Sigmoid colon (tissue), 7 donors: Measurements from ENCODE around the gene ACOT7. TPM values are rescaled to one million over a fixed set of nuclear protein-coding genes. Genes with fewer than 3 reads are reported as not detected.

Experiments used
- DNase-seq: peaks from one replicate; pipeline ENCODE4 v3.0.0-alpha.2; 2019
- H3K27ac ChIP-seq, 4 donors: fragments of 200-600 bp; sonication (generic); one replicate each; pipeline ENCODE4 v1.5.1; 2016 to 2019; ENCODE audit warnings: mild to moderate bottlenecking in 1 of 4
- H3K27me3 ChIP-seq, 3 donors: fragments of 200-600 bp; sonication (generic); one replicate each; pipeline ENCODE4 v1.5.1; 2019; ENCODE audit warnings: mild to moderate bottlenecking in 1 of 3
- H3K36me3 ChIP-seq, 4 donors: fragments of 200-600 bp; sonication (generic); one replicate each; pipeline ENCODE4 v1.5.1; 2016 to 2019
- H3K4me1 ChIP-seq, 4 donors: fragments of 200-600 bp; sonication (generic); one replicate each; pipeline ENCODE4 v1.5.1; 2017 to 2019
- H3K4me3 ChIP-seq, 4 donors: fragments of 200-600 bp; sonication (generic); one replicate each; pipeline ENCODE4 v1.5.1; 2017 to 2019; ENCODE audit warnings: mild to moderate bottlenecking in 2 of 4, moderate library complexity in 1 of 4
- H3K9me3 ChIP-seq, 4 donors: fragments of 200-600 bp in 3 of 4; sonication (generic) in 3 of 4; one replicate each; pipeline versions ENCODE4 v1.5.1 to v1.6.1; 2013 to 2019
- CTCF ChIP-seq, 4 experiments: fragments of 450-650 bp in 3 of 4; fragments of 200-600 bp in 1 of 4; IDR thresholded peaks; one replicate each; pipeline ENCODE4 v1.5.1; 2016 to 2019; ENCODE audit warnings: antibody characterized with exemption in 4 of 4, mild to moderate bottlenecking in 3 of 4, moderate library complexity in 2 of 4
- EP300 ChIP-seq, 4 donors: sonication (generic); formaldehyde crosslinking; IDR thresholded peaks; one replicate each; pipeline ENCODE4 v1.6.1; 2017; ENCODE audit warnings: antibody characterized with exemption in 4 of 4
- POLR2A ChIP-seq, 2 donors: fragments of 450-650 bp; IDR thresholded peaks; one replicate each; pipeline ENCODE4 v1.6.1; 2016; ENCODE audit warnings: antibody characterized with exemption in 2 of 2, mild to moderate bottlenecking in 2 of 2, moderate library complexity in 2 of 2
- POLR2AphosphoS5 ChIP-seq, 4 donors: sonication (generic); formaldehyde crosslinking; IDR thresholded peaks; one replicate each; pipeline ENCODE4 v1.6.1; 2017; ENCODE audit warnings: antibody characterized with exemption in 4 of 4
- WGBS, 2 donors: extraction: QIAGEN DNeasy Blood & Tissue Kit; methylation state at CpG; one replicate each; pipeline ENCODE4 v1.1.7; 2013; 5-methylcytosine and 5-hydroxymethylcytosine counted together
- intact Hi-C: fragments of 100-400 bp; cut with DNase I; formaldehyde crosslinking; loops from one replicate; pipeline ENCODE4 v1.15.1; 2023
- polyA plus RNA-seq, 3 donors: library from polyadenylated mRNA; stranded (reverse); fragments of 200-250 nt; gene quantifications; one replicate each; pipeline ENCODE4 v1.2.3, GENCODE V29; 2013
- total RNA-seq, 4 donors: library from RNA; depleted of rRNA; stranded (reverse); fragments of >200 nt; gene quantifications; one replicate each; pipeline ENCODE4 v1.1.0, GENCODE V29; 2016
- donor health status: healthy with polysubstance abuse.
- donor health status: Bipolar disorder and iron deficiency.
- donor health status: healthy.

ACOT7 gene
- total and polyA plus RNA-seq, 7 donors, result 17.9 to 81.0 (median 26.5) TPM

- TF ChIP-seq POLR2AphosphoS5 (IDR thresholded peaks at IDR 0.05), result no peak
- WGBS, 2 donors, result 4 to 5% methylated on average over 49 of the region's 49 CpGs
- Histone ChIP-seq H3K4me3 (no peak overlapping the region), H3K9me3 (no peaks in the 10 kb centered on the region), H3K27ac (no peak overlapping the region), H3K4me1 (peaks cover 2 to 44% (median 35%) of the 10 kb centered on the region in 4 donors), H3K27me3 (peaks cover 49 to 99% (median 96%) of the 10 kb centered on the region in 3 donors), H3K36me3 (no peaks in the 10 kb centered on the region)
- DNase-seq, result no peak
- intact Hi-C loops, result loop anchor here (1.0 to 10.0 kb wide), 4 partner anchors 39 to 731 kb away; partner anchors contain the start of gene RNF207
Measured at GRCh38 chr1:6245869-6246496, 147.6 kb downstream of the ACOT7 start.

DNA sequence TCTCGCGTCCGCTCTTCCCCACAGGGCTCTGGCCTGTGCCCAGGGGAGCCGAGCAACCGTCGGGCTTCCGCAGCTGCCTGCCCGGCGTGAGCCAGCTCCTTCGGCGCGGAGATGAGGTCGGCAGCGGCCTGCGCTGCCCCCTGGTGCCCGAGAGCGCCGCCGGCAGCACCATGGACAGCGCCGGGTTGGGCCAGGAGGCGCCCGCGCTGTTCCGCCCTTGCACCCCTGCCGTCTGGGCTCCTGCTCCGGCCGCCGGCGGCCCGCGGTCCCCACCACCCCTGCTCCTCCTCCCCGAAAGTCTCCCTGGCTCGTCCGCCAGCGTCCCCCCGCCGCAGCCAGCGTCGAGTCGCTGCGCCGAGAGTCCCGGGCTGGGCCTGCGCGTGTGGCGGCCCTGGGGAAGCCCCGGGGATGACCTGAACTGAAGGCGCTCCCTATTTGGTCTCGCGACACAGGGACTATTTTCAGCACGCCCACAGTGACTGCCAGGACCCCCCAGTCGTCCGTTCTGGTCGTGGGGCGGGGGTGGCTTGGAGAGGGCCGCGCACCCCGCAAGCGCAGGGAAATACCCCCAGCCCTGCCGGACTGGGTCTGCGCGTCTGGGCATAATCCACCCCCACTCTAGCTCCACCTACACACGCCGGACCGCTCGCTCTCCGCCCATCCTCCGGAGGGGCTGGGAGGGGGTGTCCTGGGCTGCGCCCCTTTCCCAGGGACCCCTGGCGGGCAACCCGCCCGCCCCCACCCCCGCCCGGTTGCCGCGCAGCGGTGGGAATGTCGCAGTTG, 148.3 kb downstream of the ACOT7 start:
- Histone ChIP-seq H3K4me1 (peaks cover 2 to 44% (median 35%) of the 10 kb centered on the region in 4 donors), H3K27me3 (peaks cover 50 to 99% (median 96%) of the 10 kb centered on the region in 3 donors)

DNA sequence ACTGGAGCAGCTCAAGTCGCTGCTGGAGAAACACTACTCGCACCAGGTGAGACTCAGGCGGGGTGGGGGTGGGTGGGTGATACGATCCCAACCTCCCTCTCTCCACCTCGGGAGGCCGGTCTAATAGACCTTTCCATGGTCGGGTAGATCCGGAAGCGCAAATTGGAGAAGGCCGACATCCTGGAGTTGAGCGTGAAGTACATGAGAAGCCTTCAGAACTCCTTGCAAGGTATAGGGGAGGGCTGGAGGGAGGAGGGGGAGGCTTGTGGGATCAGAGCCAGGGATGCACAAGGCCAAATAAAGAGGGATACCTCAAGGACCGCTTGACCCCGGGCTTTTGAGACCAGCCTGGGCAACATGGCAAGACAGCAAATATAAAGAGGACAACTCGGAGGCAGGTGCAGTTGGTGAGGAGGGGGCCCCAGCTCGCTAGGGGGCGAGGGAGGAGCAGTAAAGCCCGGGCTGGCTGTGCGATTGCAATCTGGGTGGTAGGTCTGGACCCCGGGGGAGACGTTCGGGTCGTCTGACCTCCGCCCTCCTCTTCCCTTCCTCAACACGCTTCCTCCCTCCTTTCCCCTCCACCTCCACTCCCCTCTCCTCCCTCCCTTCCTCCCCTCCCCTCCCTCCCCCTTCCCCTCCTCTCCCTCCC, 149.0 kb downstream of the ACOT7 start:
- Histone ChIP-seq H3K9me3 (no peaks in the 10 kb centered on the region), H3K4me1 (peaks cover 2 to 44% (median 34%) of the 10 kb centered on the region in 4 donors), H3K27ac (no peak overlapping the region), H3K4me3 (no peak overlapping the region), H3K27me3 (peaks cover 55 to 99% (median 97%) of the 10 kb centered on the region in 3 donors), H3K36me3 (no peaks in the 10 kb centered on the region)
- 3 to 8% methylated on average over 24 of the region's 24 CpGs for WGBS, 2 donors
- intact Hi-C loops, result loop anchor here (2.0 to 10.0 kb wide), 3 partner anchors 38 to 730 kb away; partner anchors contain the start of gene RNF207
- DNase-seq, result no peak
- TF ChIP-seq POLR2AphosphoS5 (IDR thresholded peaks at IDR 0.05) (no peak), CTCF (IDR thresholded peaks at IDR 0.05) (no peak), POLR2A (IDR thresholded peaks at IDR 0.05) (no peak), EP300 (IDR thresholded peaks at IDR 0.05) (no peak)

More for the DNA sequence above, 148.3 kb downstream of the ACOT7 start:
- TF ChIP-seq POLR2AphosphoS5 (IDR thresholded peaks at IDR 0.05), result no peak
- TF ChIP-seq CTCF (IDR thresholded peaks at IDR 0.05), result peak; percentile 54 to 78 (median 68)
- 3% methylated on average over 79 of the region's 79 CpGs for WGBS, 2 donors
- Histone ChIP-seq H3K36me3 (no peaks in the 10 kb centered on the region), H3K4me3 (no peak overlapping the region), H3K27ac (no peak overlapping the region), H3K9me3 (no peaks in the 10 kb centered on the region)
- intact Hi-C loops, result loop anchor here (2.0 to 10.0 kb wide), 3 partner anchors 38 to 730 kb away; partner anchors contain the start of gene RNF207
- DNase-seq, result peak; percentile 83

DNA sequence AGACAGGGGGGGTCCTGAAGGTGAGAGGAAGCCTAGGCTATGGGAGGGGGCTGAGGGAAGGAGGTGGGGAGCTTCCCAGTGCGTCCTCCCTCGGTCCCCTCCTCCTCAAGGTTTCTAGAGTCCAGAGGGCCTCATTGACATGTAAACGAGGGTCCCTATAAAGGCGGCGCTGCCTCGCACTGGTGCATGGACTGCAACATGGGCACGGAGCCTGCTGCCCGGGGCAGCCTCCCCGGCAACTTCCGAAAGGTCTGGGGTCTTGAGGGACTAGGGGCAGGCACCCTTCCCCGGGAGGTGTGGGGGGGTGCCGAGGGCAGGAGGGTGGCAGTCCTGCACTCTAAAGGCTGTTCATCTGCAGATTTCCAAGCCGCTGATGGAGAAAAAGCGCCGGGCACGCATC, 149.6 kb downstream of the ACOT7 start, which contains the start of gene HES3:
TSS of gene HES3 (plus strand) at position 187 of the 400 bp plus-strand sequence. CDS start at position 374, 187 bp downstream.
- Histone ChIP-seq H3K27me3 (peaks cover 55 to 100% (median 98%) of the 10 kb centered on the region in 3 donors), H3K27ac (no peak within 1 kb of the TSS), H3K4me1 (peaks cover 2 to 40% (median 30%) of the 10 kb centered on the region in 4 donors), H3K9me3 (no peaks in the 10 kb centered on the region), H3K4me3 (no peak within 1 kb of the TSS), H3K36me3 (no peaks in the 10 kb centered on the region)
- intact Hi-C loops, result loop anchor here (2.0 to 10.0 kb wide), 3 partner anchors 37 to 729 kb away; partner anchors contain the start of gene RNF207
- TF ChIP-seq CTCF (IDR thresholded peaks at IDR 0.05) (no peak), EP300 (IDR thresholded peaks at IDR 0.05) (no peak), POLR2AphosphoS5 (IDR thresholded peaks at IDR 0.05) (no peak), POLR2A (IDR thresholded peaks at IDR 0.05) (no peak)
- no peak for DNase-seq
- 10 to 20% methylated on average over 16 of the region's 16 CpGs for WGBS, 2 donors
